ENCODE data around the gene MCF2L2. TPM values are rescaled to one million over a fixed set of nuclear protein-coding genes. Genes with fewer than 3 reads are reported as not detected.
"Not testable (repeated sequence)": the region's sequence is repeated elsewhere in the genome, so short reads cannot be mapped to it uniquely, and the experiment has no call there.

The MCF2L2 gene
- polyA plus RNA-seq, 1 donor, result 0.25 TPM

- no peak for DNase-seq (ENCODE audit: low read depth)
Observed at GRCh38 chr3:183444748-183445147, 16.3 kb upstream of the MCF2L2 start.

- no peak for DNase-seq (ENCODE audit: low read depth)
Observed at GRCh38 chr3:183443395-183444385, 15.3 kb upstream of the MCF2L2 start.

GRCh38 chr3:183442994-183443393, 14.6 kb upstream of the MCF2L2 start:
- DNase-seq (ENCODE audit: low read depth), result no peak

GRCh38 chr3:183440521-183440920, 12.1 kb upstream of the MCF2L2 start:
- DNase-seq (ENCODE audit: low read depth), result not testable (repeated sequence)

GRCh38 chr3:183439515-183439914, 11.1 kb upstream of the MCF2L2 start:
- no peak for DNase-seq (ENCODE audit: low read depth)

GRCh38 chr3:183438735-183439134, 10.3 kb upstream of the MCF2L2 start:
- DNase-seq (ENCODE audit: low read depth), result no peak

GRCh38 chr3:183437666-183438564, 9.5 kb upstream of the MCF2L2 start:
- DNase-seq (ENCODE audit: low read depth), result no peak

GRCh38 chr3:183437061-183437460, 8.6 kb upstream of the MCF2L2 start:
- no peak for DNase-seq (ENCODE audit: low read depth)

- DNase-seq (ENCODE audit: low read depth), result no peak
Observed at GRCh38 chr3:183435661-183436060, 7.2 kb upstream of the MCF2L2 start.

- DNase-seq (ENCODE audit: low read depth), result no peak
Observed at GRCh38 chr3:183434992-183435391, 6.6 kb upstream of the MCF2L2 start.

- no peak for DNase-seq (ENCODE audit: low read depth)
Observed at GRCh38 chr3:183434503-183434902, 6.1 kb upstream of the MCF2L2 start.

- DNase-seq (ENCODE audit: low read depth), result no peak
Observed at GRCh38 chr3:183430325-183430957, 2.0 kb upstream of the MCF2L2 start.

GRCh38 chr3:183427876-183428446, 458 bp downstream of the MCF2L2 start:
- no peak for DNase-seq (ENCODE audit: low read depth)

- DNase-seq (ENCODE audit: low read depth), result no peak
Observed at GRCh38 chr3:183427196-183427875, 1.1 kb downstream of the MCF2L2 start.

- not testable (repeated sequence) for DNase-seq (ENCODE audit: low read depth)
Observed at GRCh38 chr3:183418807-183419206, 9.6 kb downstream of the MCF2L2 start.

GRCh38 chr3:183411216-183411922, 17.1 kb downstream of the MCF2L2 start:
- no peak for DNase-seq (ENCODE audit: low read depth)

- no peak for DNase-seq (ENCODE audit: low read depth)
Observed at GRCh38 chr3:183410759-183411158, 17.7 kb downstream of the MCF2L2 start.

- DNase-seq (ENCODE audit: low read depth), result no peak
Observed at GRCh38 chr3:183410280-183410679, 18.1 kb downstream of the MCF2L2 start.

- DNase-seq (ENCODE audit: low read depth), result no peak
Observed at GRCh38 chr3:183409219-183409618, 19.2 kb downstream of the MCF2L2 start.

GRCh38 chr3:183401678-183402077, 26.7 kb downstream of the MCF2L2 start:
- no peak for DNase-seq (ENCODE audit: low read depth)
